Measurements from ENCODE around the gene REXO1.

Gene REXO1

GRCh38 chr19:1812426-1813191 is 35.7 kb downstream of the REXO1 start:
- in situ Hi-C loops (cut with HindIII; ENCODE audit: low pct_unique_long_range_greater_than_20kb, low sequenced_read_pairs), result no loop called here
- DNase-seq (ENCODE audit: low read depth in 1 of 2, low spot score in 1 of 2), result peak; percentile 95 to 97
- no peak for TF ChIP-seq JUND (IDR thresholded peaks at IDR 0.05; ENCODE audit: low read depth)

- no peak for DNase-seq (ENCODE audit: low read depth in 1 of 2, low spot score in 1 of 2)
- in situ Hi-C loops (cut with HindIII; ENCODE audit: low pct_unique_long_range_greater_than_20kb, low sequenced_read_pairs), result no loop called here
- no peak for TF ChIP-seq JUND (IDR thresholded peaks at IDR 0.05; ENCODE audit: low read depth)
Observed at GRCh38 chr19:1811942-1812425, 36.3 kb downstream of the REXO1 start, which contains the start of gene ATP8B3. Gene ATP8B3 (minus strand): TSS chr19:1812276. CDS start chr19:1811736, 540 bp downstream.

DNA sequence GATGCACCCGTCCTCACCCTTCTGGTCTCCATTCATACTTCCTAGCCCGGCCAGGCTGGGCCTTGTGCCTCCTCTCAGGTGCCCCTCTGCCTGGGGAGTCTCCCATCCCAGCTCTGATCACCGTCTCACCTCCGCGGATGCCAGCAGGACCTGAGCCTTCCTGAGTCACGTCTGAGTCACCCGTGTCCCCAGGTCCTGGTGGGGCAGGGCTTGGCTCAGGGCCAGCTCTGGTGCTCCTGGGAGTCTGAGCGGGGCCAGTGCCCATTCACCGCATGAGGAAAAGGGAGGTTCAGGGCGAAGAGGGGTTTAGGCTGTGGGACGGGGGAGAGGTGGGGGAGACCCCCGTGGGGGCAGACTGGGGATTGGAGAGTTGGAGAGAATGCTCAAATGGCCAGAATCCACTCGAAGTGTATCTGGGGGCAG is 36.8 kb downstream of the REXO1 start:
- in situ Hi-C loops (cut with HindIII; ENCODE audit: low pct_unique_long_range_greater_than_20kb, low sequenced_read_pairs), result no loop called here
- peak; percentile 78 to 79 for DNase-seq (ENCODE audit: low read depth in 1 of 2, low spot score in 1 of 2)
- no peak for TF ChIP-seq JUND (IDR thresholded peaks at IDR 0.05; ENCODE audit: low read depth)

- in situ Hi-C loops (cut with HindIII; ENCODE audit: low pct_unique_long_range_greater_than_20kb, low sequenced_read_pairs), result no loop called here
- DNase-seq (ENCODE audit: low read depth in 1 of 2, low spot score in 1 of 2), result no peak
- no peak for TF ChIP-seq JUND (IDR thresholded peaks at IDR 0.05; ENCODE audit: low read depth)
Observed at GRCh38 chr19:1810439-1811160, 37.7 kb downstream of the REXO1 start.

GRCh38 chr19:1809678-1810077 is 38.6 kb downstream of the REXO1 start:
- no peak for TF ChIP-seq JUND (IDR thresholded peaks at IDR 0.05; ENCODE audit: low read depth)
- no peak for DNase-seq (ENCODE audit: low read depth in 1 of 2, low spot score in 1 of 2)
- in situ Hi-C loops (cut with HindIII; ENCODE audit: low pct_unique_long_range_greater_than_20kb, low sequenced_read_pairs), result no loop called here

DNA sequence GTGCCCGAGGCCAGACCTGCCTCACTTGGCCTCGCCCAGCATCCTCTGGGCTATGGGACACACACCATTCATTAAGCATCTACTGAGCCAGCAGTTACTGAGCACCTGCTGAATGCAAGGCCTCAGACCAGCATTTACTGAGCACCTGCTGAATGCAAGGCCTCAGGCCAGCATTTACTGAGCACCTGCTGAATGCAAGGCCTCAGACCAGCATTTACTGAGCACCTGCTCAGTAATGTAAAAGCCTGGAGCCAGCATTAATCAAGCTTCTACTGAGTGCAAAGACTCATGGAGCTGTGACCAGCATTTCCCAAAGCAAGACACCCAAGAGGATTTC is 39.9 kb downstream of the REXO1 start:
- DNase-seq (ENCODE audit: low read depth in 1 of 2, low spot score in 1 of 2), result no peak
- in situ Hi-C loops (cut with HindIII; ENCODE audit: low pct_unique_long_range_greater_than_20kb, low sequenced_read_pairs), result no loop called here
- no peak for TF ChIP-seq JUND (IDR thresholded peaks at IDR 0.05; ENCODE audit: low read depth)

DNA sequence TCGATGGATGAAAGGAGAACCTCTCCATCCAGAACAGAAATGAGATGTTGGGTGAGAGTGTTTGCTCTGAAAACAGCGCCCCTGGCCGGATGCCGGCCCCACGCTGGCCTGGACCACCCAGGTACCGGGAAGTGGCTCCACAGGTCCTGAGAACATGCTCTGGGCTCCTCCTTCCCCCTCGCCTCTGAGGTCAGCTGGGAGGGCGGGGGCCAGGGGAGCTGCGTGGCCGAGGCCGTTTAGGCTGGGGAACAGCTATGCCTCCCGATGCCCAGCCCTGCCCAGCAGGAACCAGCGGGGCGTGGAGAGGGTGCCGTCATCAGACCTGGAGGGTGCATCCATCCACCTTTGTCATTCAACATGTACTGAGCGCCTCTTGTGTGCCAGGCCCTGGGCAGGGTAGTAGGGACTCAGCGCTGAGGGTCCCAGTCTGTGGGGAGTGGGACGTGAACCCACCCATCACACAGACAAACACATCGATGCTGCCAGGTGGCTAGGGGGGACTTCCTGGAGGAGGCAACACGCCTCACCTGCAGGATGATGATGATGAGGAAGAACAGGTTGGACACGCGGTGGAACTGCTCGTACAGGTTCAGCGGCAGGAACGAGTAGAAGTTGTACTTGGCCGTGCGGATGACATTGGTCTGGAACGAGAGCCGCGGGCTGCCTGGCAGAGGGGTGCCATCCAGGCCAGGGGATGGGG is 40.4 kb downstream of the REXO1 start:
- TF ChIP-seq JUND (IDR thresholded peaks at IDR 0.05; ENCODE audit: low read depth), result no peak
- in situ Hi-C loops (cut with HindIII; ENCODE audit: low pct_unique_long_range_greater_than_20kb, low sequenced_read_pairs), result no loop called here
- DNase-seq (ENCODE audit: low read depth in 1 of 2, low spot score in 1 of 2), result peak; percentile 47 to 83

DNA sequence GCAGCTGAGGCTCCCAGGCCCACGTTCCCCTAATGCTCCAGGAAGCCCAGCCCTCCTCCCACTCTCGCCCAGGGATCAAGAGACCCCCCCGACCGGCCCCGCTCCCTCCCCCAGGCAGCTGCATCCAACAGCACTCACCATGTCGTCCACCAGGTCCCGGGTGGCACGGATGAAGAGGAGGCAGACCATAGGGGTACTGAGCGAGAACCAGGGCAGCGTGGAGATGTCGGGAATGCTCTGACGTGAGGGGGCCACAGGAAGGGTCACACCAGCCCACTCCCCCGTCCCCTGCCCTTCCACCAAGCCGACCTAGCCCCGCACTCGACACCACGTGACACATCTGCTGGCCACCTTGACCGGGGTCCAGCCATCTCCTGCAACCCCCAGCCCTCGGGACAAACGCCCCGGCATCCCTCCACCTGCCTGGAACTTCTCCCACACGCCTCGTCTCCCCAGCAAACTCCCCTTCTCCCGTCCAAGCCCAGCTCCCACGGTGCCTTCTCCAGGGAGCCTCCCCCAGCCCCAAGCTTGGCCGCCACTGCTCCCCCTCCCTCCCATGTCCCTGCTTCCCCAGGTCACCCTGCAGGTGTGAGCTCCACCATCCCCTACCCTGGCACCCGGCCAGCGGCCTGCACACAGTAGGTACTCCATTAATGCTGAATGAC is 41.1 kb downstream of the REXO1 start:
- in situ Hi-C loops (cut with HindIII; ENCODE audit: low pct_unique_long_range_greater_than_20kb, low sequenced_read_pairs), result no loop called here
- TF ChIP-seq JUND (IDR thresholded peaks at IDR 0.05; ENCODE audit: low read depth), result no peak
- no peak for DNase-seq (ENCODE audit: low read depth in 1 of 2, low spot score in 1 of 2)

GRCh38 chr19:1806184-1807029 is 41.9 kb downstream of the REXO1 start:
- DNase-seq (ENCODE audit: low read depth in 1 of 2, low spot score in 1 of 2), result no peak
- in situ Hi-C loops (cut with HindIII; ENCODE audit: low pct_unique_long_range_greater_than_20kb, low sequenced_read_pairs), result no loop called here
- TF ChIP-seq JUND (IDR thresholded peaks at IDR 0.05; ENCODE audit: low read depth), result no peak

GRCh38 chr19:1805401-1806183 is 42.7 kb downstream of the REXO1 start:
- no peak for TF ChIP-seq JUND (IDR thresholded peaks at IDR 0.05; ENCODE audit: low read depth)

DNA sequence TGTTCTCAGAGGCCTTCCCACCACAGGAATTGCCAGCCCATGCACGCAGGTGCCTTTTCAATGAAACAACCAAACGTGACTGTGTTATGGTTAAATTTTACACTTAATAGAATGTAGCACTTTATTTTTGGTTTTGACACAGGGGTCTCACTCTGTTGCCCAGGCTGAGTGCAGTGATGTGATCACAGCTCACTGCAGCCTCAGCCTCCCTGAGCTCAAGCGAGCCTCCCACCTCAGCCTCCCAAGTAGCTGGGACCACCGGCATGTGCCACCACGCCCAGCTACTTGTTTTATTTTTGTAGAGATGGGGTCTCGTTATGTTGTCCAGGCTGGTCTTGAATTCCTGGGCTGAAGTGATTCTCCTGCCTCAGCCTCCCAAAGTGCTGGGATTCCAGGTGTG is 43.4 kb downstream of the REXO1 start:
- DNase-seq (ENCODE audit: low read depth in 1 of 2, low spot score in 1 of 2), result no peak
- in situ Hi-C loops (cut with HindIII; ENCODE audit: low pct_unique_long_range_greater_than_20kb, low sequenced_read_pairs), result no loop called here
- TF ChIP-seq JUND (IDR thresholded peaks at IDR 0.05; ENCODE audit: low read depth), result no peak

More at GRCh38 chr19:1805401-1806183, 42.7 kb downstream of the REXO1 start:
- DNase-seq (ENCODE audit: low read depth in 1 of 2, low spot score in 1 of 2), result no peak
- in situ Hi-C loops (cut with HindIII; ENCODE audit: low pct_unique_long_range_greater_than_20kb, low sequenced_read_pairs), result no loop called here

Data from T47D (cell line).